Stimulated activated CD8-positive, alpha-beta memory T cell treated with anti-CD3 and anti-CD28 coated beads, Interleukin-7, amount 100 ng/mL, for 48 hours (primary cell): ENCODE measurements around the gene HOXC5.
"Not testable (repeated sequence)": the region's sequence is repeated elsewhere in the genome, so short reads cannot be mapped to it uniquely, and the experiment has no call there.

Experiments used
- DNase-seq, 2 donors: peaks; one replicate each; pipeline ENCODE4 v3.0.0-alpha.2; 2020; ENCODE audit warnings: low read depth in 1 of 2; ENCODE audit errors: extremely low read depth in 1 of 2

HOXC5 gene

DNA sequence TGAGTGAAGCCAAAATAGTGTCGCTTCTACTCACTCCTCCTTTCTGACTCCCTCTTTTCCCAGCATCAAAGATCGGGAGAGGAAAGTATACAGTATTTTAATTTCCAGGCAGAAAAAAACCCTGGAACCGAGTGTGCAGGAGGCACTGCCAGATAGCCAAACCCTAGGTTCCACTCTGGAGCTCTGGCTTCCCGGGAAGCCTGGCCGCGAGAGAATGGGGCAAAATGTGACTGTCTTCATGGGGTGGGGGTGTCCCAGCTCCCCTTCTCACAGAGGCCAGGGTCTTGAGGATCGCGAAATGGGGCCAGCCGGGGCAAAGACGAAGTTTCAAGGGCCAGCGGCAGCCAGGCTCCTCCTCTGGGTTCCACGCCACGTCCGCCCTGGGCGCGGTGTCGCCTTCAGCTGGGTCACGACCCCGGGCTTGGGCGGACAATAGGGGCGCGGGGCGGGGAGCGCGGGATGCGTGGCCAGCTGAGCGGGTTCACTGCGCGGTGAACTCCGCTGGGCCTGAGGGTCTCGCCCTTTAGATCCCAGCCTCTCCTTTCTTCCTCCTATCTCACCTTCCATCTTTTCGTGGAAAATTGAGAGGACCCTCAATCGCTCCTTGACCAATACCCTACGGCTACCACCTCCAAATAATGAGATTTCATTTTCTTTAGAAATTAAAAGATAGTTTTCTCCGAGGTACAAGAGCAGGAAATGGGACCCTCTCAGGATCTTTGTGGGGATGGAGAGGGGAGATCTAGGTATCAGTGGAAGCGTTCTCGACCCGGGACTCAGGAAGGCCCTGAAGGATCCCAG is 27.5 kb downstream of the HOXC5 start:
- no peak for DNase-seq

DNA sequence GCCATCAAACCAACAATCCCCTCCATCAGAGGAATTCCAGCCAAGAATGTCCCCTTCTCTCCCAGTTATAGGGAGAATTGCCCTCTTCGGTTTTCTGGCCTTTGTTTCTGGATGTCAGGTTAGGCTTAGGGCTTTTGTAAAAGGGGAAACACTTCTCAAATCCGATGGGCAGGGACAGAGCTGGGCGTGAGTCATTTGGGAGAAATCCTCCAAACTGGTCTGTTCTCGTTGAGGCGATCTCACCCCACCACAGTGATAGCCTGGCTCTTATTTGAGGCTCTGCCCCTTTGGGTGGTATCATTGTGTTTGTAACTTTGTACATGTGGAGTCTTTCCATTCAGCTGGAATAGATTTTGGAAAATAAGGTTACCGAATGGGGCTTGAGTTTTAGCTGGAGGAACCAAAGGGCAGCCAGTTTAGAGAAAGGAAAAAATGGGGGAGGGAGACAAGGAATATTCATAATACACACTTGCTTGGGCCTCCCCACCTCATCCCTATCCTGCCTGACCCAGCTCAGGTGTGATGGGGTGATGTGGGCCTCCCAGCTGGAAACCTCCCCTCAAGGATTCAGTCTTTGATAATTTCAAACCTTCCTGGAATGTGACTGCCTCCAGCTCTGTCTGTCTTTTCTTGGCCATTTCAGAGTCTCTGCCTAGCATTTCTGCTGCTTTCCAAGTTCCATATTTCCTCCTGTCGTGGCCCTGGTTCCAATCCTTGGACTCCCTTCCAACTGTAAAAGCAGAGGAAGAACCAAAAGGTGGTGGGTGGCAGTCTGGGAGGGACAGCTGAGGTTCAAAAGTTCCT is 28.3 kb downstream of the HOXC5 start:
- DNase-seq = no peak

DNA sequence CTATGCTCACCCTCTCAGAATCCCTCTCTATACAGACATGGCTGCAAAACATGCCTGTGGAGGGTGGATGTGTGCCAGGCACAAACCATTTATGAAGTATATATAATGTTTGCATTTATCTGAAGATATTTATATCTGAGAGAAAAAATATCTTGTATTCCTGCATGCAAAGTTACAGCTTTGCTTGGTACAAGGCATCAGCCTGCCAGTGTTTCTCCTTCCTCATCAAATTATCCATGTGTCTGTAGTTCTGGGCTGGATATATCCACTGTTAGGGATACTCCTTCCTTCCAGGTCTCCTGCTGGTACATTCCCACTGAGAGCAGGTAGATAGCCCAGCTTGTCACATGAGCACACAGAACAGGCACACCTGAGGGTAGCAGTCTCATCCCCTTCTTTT is 32.8 kb downstream of the HOXC5 start:
- DNase-seq = no peak

DNA sequence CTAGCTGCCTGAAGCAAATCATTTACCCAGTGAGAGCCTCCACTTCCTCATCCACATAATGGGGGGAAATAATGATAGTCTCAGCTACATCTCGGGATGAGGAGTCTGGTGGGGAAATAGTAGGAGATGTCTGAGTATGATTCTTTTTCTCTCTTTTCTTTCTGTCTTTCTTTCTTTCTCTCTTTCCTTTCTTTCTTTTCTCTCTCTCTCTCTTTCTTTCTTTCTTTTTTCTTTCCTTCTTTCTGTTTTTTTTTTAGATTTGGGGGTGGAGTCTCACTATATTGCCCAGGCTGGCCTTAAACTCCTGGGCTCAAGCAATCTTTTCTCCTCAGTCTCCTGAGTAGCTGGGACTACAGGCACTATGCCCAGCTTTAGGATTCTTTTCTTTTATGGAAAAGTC is 33.6 kb downstream of the HOXC5 start:
- DNase-seq = no peak

DNA sequence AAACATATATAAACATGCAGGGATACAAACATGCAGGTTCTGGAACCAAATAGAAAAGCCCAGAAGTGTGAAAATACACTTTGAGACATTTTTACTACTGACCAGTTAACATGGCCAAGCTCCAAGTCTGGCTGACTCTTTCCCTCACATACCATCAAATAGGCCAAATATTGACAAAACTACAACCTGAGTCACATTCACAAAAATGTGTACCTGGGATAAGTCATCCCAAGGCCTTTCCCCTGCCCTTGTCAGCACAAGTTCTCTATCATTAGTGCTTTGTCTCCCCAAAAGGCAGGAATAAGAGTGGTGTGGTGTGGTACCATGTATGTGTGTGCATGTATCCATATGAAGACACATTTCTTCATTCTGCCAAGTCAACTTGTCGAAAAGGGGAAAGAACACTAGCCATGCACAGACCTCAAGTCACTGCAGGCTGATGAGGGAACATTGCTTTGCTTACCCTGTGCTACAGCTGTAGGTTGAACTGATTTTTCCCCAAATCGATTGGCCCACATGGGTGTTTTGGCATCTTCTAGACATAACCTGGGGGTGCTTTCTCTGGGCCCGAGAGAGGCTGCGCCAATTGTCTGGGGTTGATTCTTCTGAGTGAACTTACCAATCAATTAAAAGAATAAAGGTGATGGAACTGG is 35.7 kb downstream of the HOXC5 start:
- DNase-seq = no peak

DNA sequence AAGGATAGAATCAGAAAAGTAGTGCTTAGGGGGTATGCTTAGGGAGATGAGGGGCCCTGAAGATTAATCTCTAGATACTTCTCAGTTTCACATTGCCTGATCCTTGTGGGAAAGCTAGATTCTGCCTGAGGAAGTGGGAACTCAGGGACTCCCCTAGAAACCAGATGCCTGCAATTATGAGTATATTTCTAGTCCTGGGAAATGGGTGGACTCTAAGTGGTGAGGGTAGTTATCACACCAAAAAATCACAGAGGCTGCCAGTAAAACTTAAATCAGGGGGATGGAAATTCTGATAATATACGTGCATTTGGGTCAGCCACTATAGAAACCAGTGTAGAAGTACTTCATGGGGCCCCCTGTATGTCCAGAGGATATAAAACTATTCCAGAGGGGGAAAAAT is 39.1 kb downstream of the HOXC5 start:
- DNase-seq = no peak

DNA sequence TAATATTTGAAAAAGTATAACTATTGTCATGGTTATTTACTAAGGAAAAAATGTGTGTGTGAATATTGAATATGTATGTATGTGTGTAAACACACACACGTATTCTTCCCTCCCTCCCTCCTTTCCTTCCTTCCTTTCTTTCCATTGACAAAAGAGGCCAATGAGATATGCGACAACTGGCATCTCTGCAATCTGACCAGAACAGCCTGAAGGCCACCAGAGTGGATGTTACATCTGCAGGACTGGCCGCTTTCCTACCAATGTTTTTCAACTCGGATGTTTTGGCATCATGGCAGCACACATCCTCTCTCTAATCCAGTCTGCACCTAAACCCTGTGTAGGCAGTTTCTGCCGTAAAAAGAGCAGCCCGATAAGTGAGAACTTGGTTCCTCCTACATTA is 41.5 kb downstream of the HOXC5 start:
- no peak for DNase-seq

DNA sequence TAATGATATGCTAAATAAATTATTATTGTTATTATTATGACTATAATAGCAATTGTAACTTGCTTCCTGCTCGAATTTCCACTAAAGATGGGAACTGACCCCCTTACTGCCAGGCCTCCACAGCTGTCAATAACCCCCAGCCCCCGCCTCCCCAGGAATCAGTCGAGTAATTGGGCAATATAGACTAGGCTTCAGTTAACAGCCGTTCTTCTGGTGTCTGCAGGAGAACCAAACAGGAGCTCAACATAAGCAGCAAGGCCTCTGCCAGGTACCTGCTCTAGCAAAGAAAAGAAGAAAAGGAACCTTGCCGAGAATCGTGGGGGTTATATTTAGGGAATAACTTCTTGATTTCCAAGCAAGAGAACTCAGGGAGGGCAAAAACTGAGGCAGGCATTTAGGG is 42.6 kb downstream of the HOXC5 start:
- DNase-seq = no peak

DNA sequence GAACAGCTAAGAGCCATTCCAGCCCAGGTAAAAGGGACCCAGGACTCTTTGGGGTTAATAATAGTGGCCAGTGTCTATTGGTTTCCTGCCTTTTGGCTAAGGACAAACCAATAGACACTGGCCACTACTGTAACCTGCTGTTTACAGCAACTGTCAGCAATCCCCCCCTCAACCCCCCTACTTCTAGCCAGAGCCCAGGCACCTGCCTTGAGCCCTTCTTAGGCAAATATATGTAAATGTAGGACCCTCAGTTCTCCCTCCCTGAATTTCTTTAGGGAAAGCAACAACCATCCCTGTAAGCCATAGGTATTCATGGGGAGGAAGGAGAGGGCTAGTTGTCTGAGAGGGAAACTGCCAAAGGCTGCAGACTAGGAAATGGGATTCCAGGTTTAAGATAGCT is 43.1 kb downstream of the HOXC5 start:
- DNase-seq = no peak

DNA sequence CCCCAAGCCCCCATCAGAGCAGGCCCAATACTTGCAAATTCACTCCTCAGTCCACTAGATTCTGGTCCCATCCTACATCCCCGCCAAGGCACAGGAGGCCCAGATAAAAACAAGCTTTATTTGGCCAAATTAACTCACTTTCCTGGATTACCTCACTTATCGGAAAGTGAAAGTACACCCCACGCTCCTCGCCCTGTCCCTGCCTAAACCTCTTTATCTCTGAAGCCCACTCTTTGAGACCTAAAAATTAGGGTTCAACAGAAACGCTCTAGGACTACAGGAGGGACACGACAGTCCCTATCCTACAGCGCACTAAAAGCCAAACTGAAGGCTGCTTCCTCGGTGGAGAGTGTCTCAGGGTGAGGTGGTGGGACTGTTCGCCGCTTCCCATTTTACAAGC is 45.0 kb downstream of the HOXC5 start:
- not testable (repeated sequence) for DNase-seq

DNA sequence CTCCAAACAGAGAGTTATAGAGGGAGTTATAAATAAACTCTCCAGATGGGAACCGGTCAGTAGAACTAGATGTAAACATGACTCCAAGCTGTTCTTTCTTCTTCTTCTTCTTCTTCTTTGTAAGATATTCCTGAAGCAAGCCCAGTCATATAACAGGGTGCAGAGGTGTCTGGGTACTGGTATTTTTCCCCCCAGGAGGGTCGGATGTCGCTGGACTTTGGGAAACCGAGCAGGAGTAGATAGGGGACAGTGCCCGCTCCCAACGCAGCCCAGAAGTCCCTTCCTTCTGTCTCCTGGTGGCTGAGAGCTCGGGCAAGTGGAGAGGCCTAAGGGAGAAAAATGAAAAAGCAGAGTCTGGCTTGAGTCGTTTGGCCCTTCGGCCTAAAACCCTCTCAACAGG is 46.3 kb downstream of the HOXC5 start:
- not testable (repeated sequence) for DNase-seq

DNA sequence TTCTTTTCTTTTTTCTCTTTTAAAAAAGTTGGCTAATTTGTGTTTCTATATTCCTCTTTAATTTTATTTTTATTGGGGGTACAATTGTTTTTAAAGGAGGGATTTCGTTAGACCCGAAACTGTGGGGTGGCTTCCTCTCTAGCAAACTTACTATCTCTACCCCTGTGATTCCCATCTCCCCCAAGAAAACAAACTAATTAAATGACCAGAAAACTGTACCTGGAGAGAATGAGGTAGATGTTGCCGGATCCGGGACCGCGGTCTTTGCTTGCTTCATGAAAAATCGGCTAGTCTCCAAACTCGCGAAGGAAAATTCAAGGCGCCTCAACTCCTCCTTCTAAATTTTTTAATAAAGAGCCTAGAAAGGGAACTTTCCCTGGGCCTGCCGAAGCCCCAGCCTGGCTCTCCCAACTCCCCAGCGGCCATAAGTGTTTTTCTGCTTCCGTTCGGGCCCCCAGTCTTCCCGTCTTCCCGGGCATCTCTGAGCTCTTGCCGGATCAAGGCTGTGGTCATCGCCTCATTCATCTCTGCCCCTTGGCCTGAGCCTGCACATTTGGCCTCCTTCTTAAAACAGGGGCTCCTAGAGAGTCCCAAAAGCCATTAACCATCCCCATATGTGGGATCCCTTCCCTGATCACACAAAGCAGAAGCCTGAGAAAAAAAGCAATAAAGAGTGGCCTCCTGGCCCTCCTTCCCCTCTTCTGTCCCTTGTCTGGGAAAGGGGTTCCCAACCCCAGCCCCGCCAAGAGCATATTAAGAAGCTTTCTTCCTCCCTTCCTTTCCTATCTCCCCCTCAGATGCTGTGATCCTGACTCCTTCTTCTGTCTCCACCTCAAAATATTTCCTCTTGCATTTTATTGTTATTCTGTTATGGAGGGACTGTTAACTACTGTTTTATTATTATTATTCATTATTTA is 47.4 kb downstream of the HOXC5 start:
- DNase-seq = not testable (repeated sequence)

DNA sequence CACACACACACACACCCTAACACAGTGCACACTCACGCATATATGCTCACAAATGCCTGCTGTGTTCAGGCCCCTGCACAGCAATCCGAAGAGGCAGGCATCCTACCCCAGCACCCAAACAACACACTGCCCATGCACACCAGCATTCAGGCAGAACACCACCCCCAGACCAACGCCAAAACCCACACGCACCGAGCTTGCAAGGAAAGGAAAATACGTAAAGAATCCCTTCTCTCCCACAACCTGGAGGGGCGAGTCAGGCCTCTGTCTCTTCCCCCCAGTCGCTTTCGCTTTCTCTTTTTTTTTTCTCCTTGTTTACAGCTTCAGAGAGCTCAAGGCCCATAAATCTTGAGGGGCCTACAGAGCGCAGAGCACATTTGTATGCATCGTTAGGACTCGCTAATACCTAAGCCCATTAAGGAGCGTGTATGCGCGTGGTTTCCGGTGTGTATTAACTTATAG is 48.2 kb downstream of the HOXC5 start:
- DNase-seq = not testable (repeated sequence)

DNA sequence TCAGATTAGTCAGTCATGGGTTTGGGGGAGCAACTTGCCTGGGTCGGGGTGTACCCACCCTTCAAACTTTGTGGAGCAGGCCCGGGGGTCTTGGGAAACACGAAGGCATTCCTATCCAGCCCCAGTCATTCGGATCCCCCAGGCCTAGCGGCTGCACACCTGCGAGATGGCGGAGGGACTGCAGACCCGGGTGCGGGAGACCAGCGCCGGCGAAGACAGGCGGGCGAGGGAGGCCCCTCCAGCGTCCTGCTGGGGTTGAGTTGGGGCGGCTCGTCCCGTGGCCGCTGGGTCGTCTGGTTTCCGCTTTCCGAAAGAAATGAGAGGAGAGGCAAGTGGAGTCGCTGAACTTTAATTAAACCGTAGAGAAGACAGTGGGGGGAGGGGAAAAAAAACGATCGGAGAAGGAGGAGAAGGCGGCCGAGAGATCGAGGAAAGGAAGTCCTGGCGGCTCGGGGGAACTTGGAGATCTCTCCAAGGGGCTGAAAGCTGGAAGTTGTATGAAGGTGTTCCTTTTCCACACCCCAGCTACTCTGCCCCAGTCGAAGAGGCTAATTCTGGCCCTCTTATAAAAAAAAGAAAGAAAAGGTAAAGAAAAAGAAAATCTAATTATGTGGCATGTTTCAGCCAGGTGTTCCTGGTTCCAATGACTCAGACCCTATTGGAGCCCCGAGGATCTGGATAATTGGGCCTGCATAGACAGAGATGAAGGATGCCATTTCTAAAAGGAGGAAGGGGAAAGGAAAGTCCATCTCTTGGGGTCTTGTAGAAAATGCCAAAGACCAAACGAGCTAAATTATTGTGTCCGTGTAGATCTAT is 48.9 kb downstream of the HOXC5 start:
- DNase-seq = not testable (repeated sequence)

DNA sequence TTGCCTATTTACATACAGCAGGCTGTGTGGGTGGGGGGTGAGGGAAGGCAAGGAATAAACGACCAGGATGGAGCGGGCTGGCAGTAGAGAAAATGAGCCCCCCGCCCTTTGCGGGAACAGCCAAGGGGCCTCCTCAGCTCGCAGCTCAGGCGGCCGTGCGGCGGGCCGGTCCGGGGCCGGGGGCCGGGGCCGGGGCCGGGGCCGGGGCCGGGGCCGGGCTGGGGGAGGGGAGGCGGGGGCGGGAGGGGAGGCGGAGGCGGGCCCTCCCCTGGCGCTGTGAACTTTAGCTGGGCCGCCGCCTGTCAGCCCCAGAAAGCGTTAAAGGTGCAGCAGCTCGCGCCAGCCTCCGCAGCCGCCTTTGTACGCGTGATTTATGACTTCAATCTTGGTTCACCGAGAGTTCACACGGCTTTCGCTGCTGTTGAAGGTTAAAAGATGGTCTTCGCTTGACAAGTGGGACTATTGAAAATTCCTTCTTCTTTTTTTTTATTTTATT is 49.6 kb downstream of the HOXC5 start:
- peak in 1 of 2 donors; percentile 20 for DNase-seq
